GM18520 (cell line): ENCODE data around the gene RNF144A.
"Not testable (repeated sequence)": the region's sequence is repeated elsewhere in the genome, so short reads cannot be mapped to it uniquely, and the experiment has no call there.

Source experiments
- ATAC-seq: cut with Tn5 transposase; IDR thresholded peaks from one replicate; pipeline ENCODE4 v1.9.1; 2021; ENCODE audit not compliant: unreplicated experiment

Gene RNF144A

GRCh38 chr2:7001395-7001794 is 84.2 kb downstream of the RNF144A start:
- not testable (repeated sequence) for ATAC-seq

DNA sequence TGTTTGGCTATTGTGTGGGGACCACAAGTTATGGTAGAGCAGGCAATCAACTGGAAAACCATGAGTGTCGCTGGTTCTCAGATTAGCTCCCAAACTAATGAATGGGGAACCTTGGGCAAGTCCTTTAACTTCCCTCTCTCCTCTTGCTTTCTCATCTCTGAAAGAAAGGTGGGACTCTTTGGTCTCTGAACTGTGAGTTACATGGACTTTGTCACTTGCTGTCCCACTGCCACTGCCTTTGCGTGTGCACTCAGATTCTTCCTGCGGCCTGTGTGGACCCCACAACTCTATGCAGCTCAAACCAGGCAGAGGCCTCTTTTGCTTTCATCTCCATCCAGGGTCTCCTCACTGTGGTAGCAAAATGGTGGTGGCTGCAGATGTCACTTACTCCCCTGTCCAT is 86.7 kb downstream of the RNF144A start:
- ATAC-seq, result no peak

- no peak for ATAC-seq
Measured at GRCh38 chr2:7004636-7005035, 87.4 kb downstream of the RNF144A start.

DNA sequence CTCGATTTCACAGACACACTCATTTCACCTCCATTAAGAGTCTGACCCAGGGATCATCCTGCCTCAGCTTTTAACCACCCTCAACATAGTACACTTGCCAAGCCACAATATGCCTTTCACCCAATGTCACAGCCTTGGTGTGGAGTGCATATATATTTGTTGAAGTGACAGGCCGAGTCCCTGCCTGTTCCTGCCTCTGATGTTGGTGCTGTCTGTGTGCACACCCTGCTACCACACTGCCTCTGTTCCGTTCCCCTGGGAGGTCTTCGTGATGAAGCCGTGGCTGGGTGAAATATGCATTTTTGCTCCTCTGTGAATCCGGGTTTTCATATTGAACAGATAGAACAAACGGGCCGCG is 90.3 kb downstream of the RNF144A start:
- no peak for ATAC-seq

DNA sequence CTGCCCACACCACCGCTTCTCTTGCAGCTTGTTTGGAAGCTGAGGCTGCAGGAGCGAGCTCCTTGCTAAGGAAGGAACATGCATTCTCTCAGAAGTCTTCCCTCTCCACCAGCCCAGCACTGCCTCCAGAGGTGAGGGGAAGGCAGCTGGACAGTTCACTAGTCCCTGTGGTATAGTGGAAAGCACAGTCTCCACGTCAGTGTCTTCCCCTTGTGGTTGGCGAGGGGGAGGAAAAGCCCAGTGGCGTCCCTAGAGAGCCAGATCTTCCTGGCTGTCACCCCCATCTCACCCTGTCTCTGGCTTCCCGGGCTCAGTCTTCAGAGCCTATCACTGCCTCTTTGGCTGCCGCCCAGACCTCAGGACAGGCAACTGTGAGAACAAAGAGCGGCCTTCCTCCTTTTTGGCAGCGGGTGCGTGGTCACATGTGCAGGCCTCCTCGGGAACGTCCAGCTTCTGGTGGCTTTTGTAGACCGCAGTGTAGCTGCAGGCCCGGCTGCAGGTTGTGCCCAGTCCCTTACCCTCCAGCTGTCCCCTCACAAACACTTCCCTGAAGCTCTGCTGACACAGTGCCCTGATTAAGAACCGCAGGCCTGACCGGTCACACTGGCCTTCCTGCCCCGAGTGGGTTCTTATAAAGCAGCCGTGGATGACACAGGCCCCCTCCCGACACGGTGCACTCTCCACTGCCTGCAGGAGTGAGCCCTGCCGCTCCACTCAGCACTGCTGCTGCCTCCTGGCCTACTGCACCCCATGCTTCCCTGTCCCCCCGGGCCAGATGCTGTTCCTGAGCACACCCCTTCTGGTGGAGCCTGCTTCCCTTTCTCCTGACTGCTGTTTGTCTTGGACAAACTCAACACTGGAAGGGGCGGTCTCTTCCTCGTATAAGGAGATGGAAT is 90.9 kb downstream of the RNF144A start:
- no peak for ATAC-seq

GRCh38 chr2:7009207-7009911 is 92.1 kb downstream of the RNF144A start:
- ATAC-seq, result no peak

- ATAC-seq, result no peak
Measured at GRCh38 chr2:7010391-7011054, 93.3 kb downstream of the RNF144A start.

GRCh38 chr2:7011356-7012083 is 94.3 kb downstream of the RNF144A start:
- no peak for ATAC-seq

DNA sequence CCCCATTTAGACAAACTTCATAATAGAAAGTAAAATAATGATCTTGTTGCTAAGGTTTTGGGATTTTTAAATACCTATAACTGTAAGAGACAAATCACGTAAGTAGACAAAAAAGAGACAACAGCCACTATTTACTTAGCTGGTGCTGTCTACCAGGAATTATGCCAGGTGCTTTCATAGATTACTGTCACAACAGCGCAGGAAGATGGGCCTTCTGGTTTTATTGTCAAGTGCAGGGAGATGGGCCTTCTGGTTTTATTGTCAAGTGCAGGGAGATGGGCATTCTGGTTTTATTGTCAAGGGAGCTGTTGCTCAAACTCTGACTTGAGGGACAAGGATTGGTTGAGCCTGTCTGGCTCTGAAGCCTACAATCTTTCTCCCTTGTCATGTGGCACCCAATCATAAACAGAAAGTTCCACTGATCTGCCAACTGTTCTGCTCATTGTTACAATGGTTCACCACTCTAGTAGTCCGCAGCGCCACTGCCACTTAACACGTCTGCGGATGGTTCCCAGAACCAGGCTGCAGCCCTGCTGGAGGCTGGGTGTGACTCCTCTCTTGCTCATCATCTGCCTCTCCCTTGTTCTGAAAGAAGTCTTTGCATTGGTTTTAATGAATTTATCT is 95.0 kb downstream of the RNF144A start:
- ATAC-seq, result no peak

DNA sequence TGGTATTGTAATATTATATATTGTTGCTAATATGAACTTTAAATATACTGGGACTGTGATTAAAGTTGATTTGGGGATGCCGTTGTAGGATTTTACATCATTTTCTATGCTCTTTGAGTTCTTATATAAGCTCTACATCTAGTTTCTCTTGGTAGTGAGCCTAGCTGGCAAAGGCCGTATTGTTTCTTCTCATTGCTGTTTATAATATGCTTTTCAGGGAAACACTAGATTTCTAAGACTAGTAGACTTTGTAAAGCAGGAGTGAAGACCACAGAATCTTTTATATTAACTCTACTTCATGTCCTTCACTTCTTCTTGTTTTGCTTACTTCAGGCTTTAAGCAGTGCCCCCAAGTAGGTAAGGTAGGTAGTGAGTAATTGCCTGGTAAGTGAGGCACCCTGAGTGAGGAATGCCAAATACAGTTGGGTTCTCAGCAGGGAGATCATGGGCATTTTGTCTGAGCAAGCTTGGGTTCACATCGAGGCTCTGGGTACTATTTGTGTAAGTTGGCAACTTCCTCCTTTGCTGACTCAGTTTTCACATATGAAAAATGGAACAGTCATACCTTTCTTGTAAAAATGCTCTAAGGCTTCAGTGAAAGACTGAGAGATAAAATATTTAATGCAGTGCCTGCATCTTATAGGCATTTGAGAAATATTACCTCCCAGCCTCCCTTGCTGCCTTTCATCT is 96.4 kb downstream of the RNF144A start:
- ATAC-seq, result no peak

GRCh38 chr2:7014174-7014640 is 97.0 kb downstream of the RNF144A start:
- peak; percentile 45 for ATAC-seq

- ATAC-seq, result no peak
Measured at GRCh38 chr2:7015007-7015950, 98.1 kb downstream of the RNF144A start.

- no peak for ATAC-seq
Measured at GRCh38 chr2:7016148-7016547, 98.9 kb downstream of the RNF144A start.

- ATAC-seq, result no peak
Measured at GRCh38 chr2:7016601-7017211, 99.5 kb downstream of the RNF144A start.

- ATAC-seq, result no peak
Measured at GRCh38 chr2:7017671-7018281, 100.6 kb downstream of the RNF144A start.

GRCh38 chr2:7018282-7018701 is 101.1 kb downstream of the RNF144A start:
- no peak for ATAC-seq

DNA sequence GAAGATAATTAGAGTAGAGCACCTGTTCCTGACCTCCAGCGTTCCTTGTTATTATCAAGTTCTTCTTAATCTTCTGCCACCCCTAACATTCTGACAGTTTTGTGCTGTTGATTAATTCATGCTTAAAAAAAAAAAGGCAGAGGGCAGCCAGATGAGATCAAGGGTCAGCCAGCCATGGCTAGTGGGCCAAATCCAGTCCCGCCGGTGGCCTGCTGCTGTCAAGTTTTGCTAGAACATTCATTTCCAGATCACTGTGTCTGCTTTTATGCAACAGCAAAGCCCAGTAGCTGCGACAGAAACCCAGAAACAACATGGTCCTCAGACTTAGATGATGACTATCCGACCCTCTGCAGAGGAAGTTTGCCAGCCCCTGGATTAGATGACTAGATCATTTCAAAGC is 101.6 kb downstream of the RNF144A start:
- no peak for ATAC-seq

- no peak for ATAC-seq
Measured at GRCh38 chr2:7019191-7019590, 102.0 kb downstream of the RNF144A start.
